Fibroblast of lung (primary cell): ENCODE results near the gene CHN2. TPM values are rescaled to one million over a fixed set of nuclear protein-coding genes. Genes with fewer than 3 reads are reported as not detected.

Source experiments
- DNase-seq, 2 donors: peaks; one replicate each; pipeline versions ENCODE4 v3.0.0 to v3.0.0-alpha.2; 2010; ENCODE audit warnings: low read depth in 2 of 2
- H2AFZ ChIP-seq: 2 replicates; pipeline ENCODE4 v1.5.1; 2012; ENCODE audit warnings: low read length, control low read depth, inconsistent platforms
- H3K27ac ChIP-seq: 2 replicates; pipeline ENCODE4 v1.5.1; 2011; ENCODE audit warnings: low read length, control low read depth; ENCODE audit not compliant: insufficient read depth
- H3K27me3 ChIP-seq: 2 replicates; pipeline ENCODE4 v1.5.1; 2011; ENCODE audit warnings: mild to moderate bottlenecking, low read length; ENCODE audit not compliant: control insufficient read depth, insufficient read depth
- H3K36me3 ChIP-seq: 2 replicates; pipeline ENCODE4 v1.5.1; 2011; ENCODE audit warnings: low read length; ENCODE audit not compliant: control insufficient read depth, insufficient read depth
- H3K4me1 ChIP-seq: 2 replicates; pipeline ENCODE4 v1.5.1; 2011; ENCODE audit warnings: low read length; ENCODE audit not compliant: control insufficient read depth, insufficient read depth; ENCODE audit errors: extremely low read depth
- H3K4me2 ChIP-seq: 2 replicates; pipeline ENCODE4 v1.5.1; 2011; ENCODE audit warnings: low read length, control low read depth; ENCODE audit not compliant: insufficient read depth; ENCODE audit errors: extremely low read depth
- H3K4me3 ChIP-seq, 4 experiments: fragments of 200-600 bp in 1 of 4; sonication (generic) in 1 of 4; replicated peaks in 1 of 4; 2 replicates each; pipeline ENCODE4 v1.5.1; 2011 to 2016; ENCODE audit warnings: low read length in 4 of 4, low read depth in 3 of 4, mild to moderate bottlenecking in 3 of 4, control low read depth in 2 of 4, inconsistent platforms in 1 of 4, mixed read lengths in 1 of 4; ENCODE audit not compliant: insufficient read depth in 1 of 4; ENCODE audit errors: control extremely low read depth in 1 of 4
- H3K79me2 ChIP-seq: 2 replicates; pipeline ENCODE4 v1.5.1; 2012; ENCODE audit warnings: mild to moderate bottlenecking, low read length, inconsistent platforms; ENCODE audit not compliant: control insufficient read depth, insufficient read depth
- H3K9ac ChIP-seq: 2 replicates; pipeline ENCODE4 v1.5.1; 2011; ENCODE audit warnings: mild to moderate bottlenecking, low read length, control low read depth; ENCODE audit not compliant: insufficient read depth
- H3K9me3 ChIP-seq: 2 replicates; pipeline ENCODE4 v1.5.1; 2012; ENCODE audit warnings: low read depth, low read length; ENCODE audit not compliant: control insufficient read depth, insufficient read depth
- H4K20me1 ChIP-seq: 2 replicates; pipeline ENCODE4 v1.5.1; 2011; ENCODE audit warnings: low read length; ENCODE audit not compliant: control insufficient read depth, insufficient read depth; ENCODE audit errors: extremely low read depth
- CTCF ChIP-seq, 2 donors: IDR thresholded peaks in 1 of 2; conservative IDR thresholded peaks in 1 of 2; 1 replicate in 1 of 2; 2 replicates in 1 of 2; pipeline ENCODE4 v1.5.1; 2011 to 2012; ENCODE audit warnings: low read length in 2 of 2, control low read depth in 1 of 2, inconsistent platforms in 1 of 2, low read depth in 1 of 2, mild to moderate bottlenecking in 1 of 2
- EZH2 ChIP-seq: IDR thresholded peaks from 2 replicates; pipeline ENCODE4 v1.5.1; 2012; ENCODE audit warnings: low read length, control low read depth, mild to moderate bottlenecking; ENCODE audit errors: missing control alignments
- polyA plus RNA-seq, 2 donors: library from polyadenylated mRNA; depleted of rRNA in 1 of 2; stranded (reverse) in 1 of 2; unstranded in 1 of 2; fragments of >200 nt; gene quantifications; 2 replicates each; pipeline ENCODE4 v1.2.1, GENCODE V29; 2011 to 2012; ENCODE audit warnings: missing spikeins in 1 of 2
- total RNA-seq: library from RNA; depleted of rRNA; stranded (reverse); fragments of >200 nt; gene quantifications from 2 replicates; pipeline ENCODE4 v1.2.1, GENCODE V29; 2014

CHN2 gene
- total and polyA plus RNA-seq, 2 donors (not counting 1 experiment from before 2014, with no cell fraction given): 0.33 to 0.53 TPM

- Histone ChIP-seq H3K9me3 (no peaks in the 10 kb centered on the region), H3K4me3 (no peak overlapping the region), H3K79me2 (no peaks in the 10 kb centered on the region), H3K36me3 (no peaks in the 10 kb centered on the region), H3K27ac (no peak overlapping the region), H3K4me2 (no peak overlapping the region), H3K4me1 (no peaks in the 10 kb centered on the region), H3K9ac (no peak overlapping the region), H4K20me1 (no peaks in the 10 kb centered on the region), H3K27me3 (no peaks in the 10 kb centered on the region), H2AFZ (no peak overlapping the region)
- TF ChIP-seq CTCF (conservative IDR thresholded peaks at IDR 0.05 in 1 of 2, IDR thresholded peaks at IDR 0.05 in 1 of 2; ENCODE audit: low read depth in 1 of 2, low read length in 2 of 2): no peak
- TF ChIP-seq EZH2: no peak
- DNase-seq: no peak
Measured at GRCh38 chr7:29231671-29232232, 37.2 kb downstream of the CHN2 start.

GRCh38 chr7:29234438-29234837 is 39.9 kb downstream of the CHN2 start:
- no peaks in the 10 kb centered on the region for H3K27me3 ChIP-seq
- H4K20me1 ChIP-seq: no peaks in the 10 kb centered on the region
- no peaks in the 10 kb centered on the region for H3K9me3 ChIP-seq
- H3K9ac ChIP-seq: no peak overlapping the region
- H3K4me2 ChIP-seq: no peak overlapping the region
- no peaks in the 10 kb centered on the region for H3K36me3 ChIP-seq
- DNase-seq: no peak
- TF ChIP-seq EZH2 (no peak), CTCF (conservative IDR thresholded peaks at IDR 0.05 in 1 of 2, IDR thresholded peaks at IDR 0.05 in 1 of 2; ENCODE audit: low read depth in 1 of 2, low read length in 2 of 2) (no peak)
- H3K4me1 ChIP-seq: no peaks in the 10 kb centered on the region
- no peaks in the 10 kb centered on the region for H3K79me2 ChIP-seq
- H3K4me3 ChIP-seq: no peak overlapping the region
- H3K27ac ChIP-seq: no peak overlapping the region
- no peak overlapping the region for H2AFZ ChIP-seq

- no peak for TF ChIP-seq CTCF (conservative IDR thresholded peaks at IDR 0.05 in 1 of 2, IDR thresholded peaks at IDR 0.05 in 1 of 2; ENCODE audit: low read depth in 1 of 2, low read length in 2 of 2)
- TF ChIP-seq EZH2: no peak
- H3K27ac ChIP-seq: no peak overlapping the region
- no peaks in the 10 kb centered on the region for H4K20me1 ChIP-seq
- H3K9ac ChIP-seq: no peak overlapping the region
- no peak overlapping the region for H3K4me3 ChIP-seq
- no peaks in the 10 kb centered on the region for H3K79me2 ChIP-seq
- H3K4me1 ChIP-seq: no peaks in the 10 kb centered on the region
- no peaks in the 10 kb centered on the region for H3K36me3 ChIP-seq
- DNase-seq: no peak
- no peaks in the 10 kb centered on the region for H3K27me3 ChIP-seq
- no peak overlapping the region for H3K4me2 ChIP-seq
- H3K9me3 ChIP-seq: no peaks in the 10 kb centered on the region
- no peak overlapping the region for H2AFZ ChIP-seq
Measured at GRCh38 chr7:29236071-29236580, 41.6 kb downstream of the CHN2 start.
